ENCODE data around the gene MYD88.

MYD88 gene

GRCh38 chr3:38122712-38123290 lies 15.7 kb upstream of the MYD88 start:
- TF ChIP-seq EZH2phosphoT487 (conservative IDR thresholded peaks at IDR 0.05; ENCODE audit: low read length) (no peak), CTCF (IDR thresholded peaks at IDR 0.05; ENCODE audit: insufficient read depth, low read length, poor library complexity, severe bottlenecking) (no peak)
- H3K4me3 ChIP-seq (ENCODE audit: insufficient read depth, low read length, poor library complexity, severe bottlenecking), result no peak overlapping the region
- H3K36me3 ChIP-seq (ENCODE audit: low read length), result peaks cover 9% of the 10 kb centered on the region; the same call in 1 of the 2 replicates
- no peak overlapping the region for H3K4me2 ChIP-seq (ENCODE audit: low read depth, low read length, poor library complexity, severe bottlenecking)
- H3F3A ChIP-seq (ENCODE audit: insufficient read depth), result no peaks in the 10 kb centered on the region
- no peaks in the 10 kb centered on the region for H3K9me3 ChIP-seq (ENCODE audit: insufficient read depth, low read length)
- H4K20me1 ChIP-seq (ENCODE audit: low read depth, low read length), result no peaks in the 10 kb centered on the region
- H3K27ac ChIP-seq (ENCODE audit: low read depth, low read length), result no peak overlapping the region
- H3K79me2 ChIP-seq (ENCODE audit: insufficient read depth, low read length), result no peaks in the 10 kb centered on the region
- H3K27me3 ChIP-seq (ENCODE audit: low read length), result no peaks in the 10 kb centered on the region
- H3K9ac ChIP-seq (ENCODE audit: low read length), result no peak overlapping the region
- no peak overlapping the region for H2AFZ ChIP-seq (ENCODE audit: low read depth, low read length, severe bottlenecking)
- no peaks in the 10 kb centered on the region for H3K9me2 ChIP-seq (replicated peaks; ENCODE audit: insufficient read depth, low read length)

GRCh38 chr3:38124324-38125122 lies 13.9 kb upstream of the MYD88 start:
- TF ChIP-seq CTCF (IDR thresholded peaks at IDR 0.05; ENCODE audit: insufficient read depth, low read length, poor library complexity, severe bottlenecking), result no peak
- TF ChIP-seq EZH2phosphoT487 (conservative IDR thresholded peaks at IDR 0.05; ENCODE audit: low read length), result no peak
- Histone ChIP-seq H4K20me1 (ENCODE audit: low read depth, low read length) (no peaks in the 10 kb centered on the region), H3K27ac (ENCODE audit: low read depth, low read length) (no peak overlapping the region)

GRCh38 chr3:38125305-38126120 lies 12.9 kb upstream of the MYD88 start:
- Histone ChIP-seq H3K79me2 (ENCODE audit: insufficient read depth, low read length) (no peaks in the 10 kb centered on the region), H3K36me3 (ENCODE audit: low read length) (peaks cover 9% of the 10 kb centered on the region; the same call in 1 of the 2 replicates), H3K9ac (ENCODE audit: low read length) (no peak overlapping the region), H3K27me3 (ENCODE audit: low read length) (no peaks in the 10 kb centered on the region), H3K4me2 (ENCODE audit: low read depth, low read length, poor library complexity, severe bottlenecking) (no peak overlapping the region), H3F3A (ENCODE audit: insufficient read depth) (no peaks in the 10 kb centered on the region), H3K9me2 (replicated peaks; ENCODE audit: insufficient read depth, low read length) (no peaks in the 10 kb centered on the region), H4K20me1 (ENCODE audit: low read depth, low read length) (no peaks in the 10 kb centered on the region), H3K9me3 (ENCODE audit: insufficient read depth, low read length) (no peaks in the 10 kb centered on the region), H2AFZ (ENCODE audit: low read depth, low read length, severe bottlenecking) (no peak overlapping the region), H3K4me3 (ENCODE audit: insufficient read depth, low read length, poor library complexity, severe bottlenecking) (no peak overlapping the region), H3K27ac (ENCODE audit: low read depth, low read length) (no peak overlapping the region)
- TF ChIP-seq EZH2phosphoT487 (conservative IDR thresholded peaks at IDR 0.05; ENCODE audit: low read length) (no peak), CTCF (IDR thresholded peaks at IDR 0.05; ENCODE audit: insufficient read depth, low read length, poor library complexity, severe bottlenecking) (no peak)

More at GRCh38 chr3:38124324-38125122, 13.9 kb upstream of the MYD88 start:
- no peaks in the 10 kb centered on the region for H3K9me2 ChIP-seq (replicated peaks; ENCODE audit: insufficient read depth, low read length)
- no peaks in the 10 kb centered on the region for H3K9me3 ChIP-seq (ENCODE audit: insufficient read depth, low read length)
- no peaks in the 10 kb centered on the region for H3F3A ChIP-seq (ENCODE audit: insufficient read depth)
- H3K4me3 ChIP-seq (ENCODE audit: insufficient read depth, low read length, poor library complexity, severe bottlenecking), result no peak overlapping the region
- H3K79me2 ChIP-seq (ENCODE audit: insufficient read depth, low read length), result no peaks in the 10 kb centered on the region
- H3K27me3 ChIP-seq (ENCODE audit: low read length), result no peaks in the 10 kb centered on the region
- H2AFZ ChIP-seq (ENCODE audit: low read depth, low read length, severe bottlenecking), result no peak overlapping the region
- H3K36me3 ChIP-seq (ENCODE audit: low read length), result peaks cover 9% of the 10 kb centered on the region; the same call in 1 of the 2 replicates
- no peak overlapping the region for H3K4me2 ChIP-seq (ENCODE audit: low read depth, low read length, poor library complexity, severe bottlenecking)
- no peak overlapping the region for H3K9ac ChIP-seq (ENCODE audit: low read length)
